Adrenal gland (tissue), 12 donors: ENCODE measurements around the gene CDKL2. TPM values are rescaled to one million over a fixed set of nuclear protein-coding genes. Genes with fewer than 3 reads are reported as not detected.

Experiments
- DNase-seq, 7 donors: peaks; one replicate each; pipeline ENCODE4 v3.0.0-alpha.2; 2019 to 2020
- H3K27ac ChIP-seq, 5 donors: fragments of 200-600 bp; sonication (generic) in 4 of 5; 1 replicate in 3 of 5; 2 replicates in 2 of 5; pipeline versions ENCODE4 v1.5.1 to v1.8.0; 2016 to 2020; ENCODE audit warnings: mild to moderate bottlenecking in 1 of 5
- H3K27me3 ChIP-seq: fragments of 200-600 bp; 2 replicates; pipeline ENCODE4 v1.8.0; 2021
- H3K36me3 ChIP-seq, 2 donors: fragments of 200-600 bp; replicated peaks in 1 of 2; 1 replicate in 1 of 2; 2 replicates in 1 of 2; pipeline versions ENCODE4 v1.5.1 to v1.8.0; 2018 to 2022
- H3K4me1 ChIP-seq, 2 donors: fragments of 200-600 bp; replicated peaks in 1 of 2; 1 replicate in 1 of 2; 2 replicates in 1 of 2; pipeline versions ENCODE4 v1.5.1 to v1.8.0; 2018 to 2021
- H3K4me3 ChIP-seq, 4 donors: fragments of 200-600 bp; sonication (generic) in 3 of 4; one replicate each; pipeline ENCODE4 v1.5.1; 2016 to 2018
- H3K9me3 ChIP-seq, 3 donors: fragments of 200-600 bp; sonication (generic) in 1 of 3; replicated peaks in 1 of 3; 1 replicate in 2 of 3; 2 replicates in 1 of 3; pipeline versions ENCODE4 v1.5.1 to v1.8.0; 2016 to 2021
- CTCF ChIP-seq, 6 experiments: fragments of 450-650 bp in 4 of 6; fragments of 200-600 bp in 2 of 6; sonication (generic) in 1 of 6; IDR thresholded peaks; 1 replicate in 5 of 6; 2 replicates in 1 of 6; pipeline versions ENCODE4 v1.5.1 to v1.8.0; 2016 to 2021; ENCODE audit warnings: antibody characterized with exemption in 6 of 6, mild to moderate bottlenecking in 2 of 6, moderate library complexity in 1 of 6
- POLR2A ChIP-seq, 2 donors: fragments of 450-650 bp; IDR thresholded peaks; one replicate each; pipeline ENCODE4 v1.6.1; 2017; ENCODE audit warnings: antibody characterized with exemption in 2 of 2, mild to moderate bottlenecking in 2 of 2, moderate library complexity in 1 of 2
- WGBS, 4 donors: extraction: QIAGEN DNeasy Blood & Tissue Kit in 2 of 4; methylation state at CpG; one replicate each; pipeline versions ENCODE4 v1.1.5 to v1.1.7; 2013 to 2017; 5-methylcytosine and 5-hydroxymethylcytosine counted together
- intact Hi-C, 2 donors: fragments of 100-400 bp; cut with DNase I; formaldehyde crosslinking; loops; one replicate each; pipeline versions ENCODE4 v1.14.1 to v1.15.0; 2022 to 2023
- polyA plus RNA-seq, 3 donors: library from polyadenylated mRNA; stranded (reverse); fragments of 200-250 nt in 2 of 3; fragments of 350-450 nt in 1 of 3; fragmentation: Illumina TruSeq in 1 of 3; extraction: RNeasy Lipid Tissue Mini Kit (QIAGEN cat#74804) in 1 of 3; gene quantifications; one replicate each; pipeline ENCODE4 v1.2.3, GENCODE V29; 2013 to 2014
- total RNA-seq, 9 donors: library from RNA; depleted of rRNA in 4 of 9; stranded (reverse); fragments of >200 nt in 4 of 9; fragments of 120-200 nt in 1 of 9; fragmentation: NEBNext Ultra II Directional in 1 of 9; extraction: Animal tissue kit (Norgen Biotek cat#: 25700) in 1 of 9; gene quantifications; one replicate each; pipeline versions ENCODE4 v1.1.0 to v1.2.4, GENCODE V29; 2013 to 2023
- donor health status: healthy with polysubstance abuse.
- donor health status: Bipolar disorder and iron deficiency.
- donor health status: DM: yes; HTN: yes; CAD: no.
- donor health status: DM: no; HTN: no; CAD: no.
- donor health status: DM: no; HTN: no; CAD: no.
- donor health status: DM: yes; HTN: yes; CAD: no.

Gene CDKL2
- total and polyA plus RNA-seq, 12 donors, result 0.13 to 1.8 (median 0.60) TPM

DNA sequence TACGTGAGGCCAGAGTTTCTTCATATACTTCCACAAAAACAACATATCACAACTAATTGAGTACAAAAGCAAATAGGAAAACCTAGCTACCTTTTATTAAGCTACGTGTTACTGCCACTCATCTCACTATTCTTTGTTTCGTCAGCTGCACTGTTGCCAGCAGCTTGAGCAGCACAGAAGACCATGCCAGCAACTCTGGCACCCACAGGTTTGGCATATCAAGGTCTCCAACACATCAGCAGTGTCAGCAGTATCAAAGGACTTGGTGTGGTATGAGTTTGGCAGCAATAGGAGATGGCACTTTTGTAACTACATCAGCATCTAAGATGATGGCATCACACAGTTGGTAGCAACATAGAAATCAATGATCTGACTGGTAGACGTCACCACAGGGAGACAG lies 30.7 kb downstream of the CDKL2 start:
- 91 to 94% (median 93%) methylated on average over 4 of the region's 4 CpGs for WGBS, 4 donors
- Histone ChIP-seq H3K36me3 (no peaks in the 10 kb centered on the region), H3K9me3 (no peaks in the 10 kb centered on the region), H3K27ac (no peak overlapping the region), H3K4me3 (no peak overlapping the region), H3K27me3 (no peaks in the 10 kb centered on the region), H3K4me1 (no peaks in the 10 kb centered on the region)
- intact Hi-C loops, result no loop called here
- TF ChIP-seq POLR2A (IDR thresholded peaks at IDR 0.05), result no peak
- TF ChIP-seq CTCF (IDR thresholded peaks at IDR 0.05), result no peak
- DNase-seq, result no peak

DNA sequence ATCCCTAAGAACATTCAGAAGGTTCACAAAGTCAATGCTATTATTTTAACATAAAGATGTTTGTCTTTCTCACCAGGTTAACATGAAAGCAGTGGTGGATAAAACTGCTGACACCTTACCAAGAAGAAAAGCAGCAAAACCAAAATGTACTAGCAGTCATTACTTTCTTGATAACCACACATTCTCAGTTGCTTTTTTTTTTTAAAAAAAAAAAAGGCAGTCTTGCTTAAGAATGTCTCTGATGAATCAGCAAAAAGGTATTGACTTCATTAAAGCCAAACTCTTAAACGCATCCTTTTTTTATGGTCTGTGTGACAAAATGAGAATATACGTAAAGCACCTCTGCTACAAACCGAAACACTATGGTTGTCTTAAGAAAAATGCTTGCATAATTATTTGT lies 31.9 kb downstream of the CDKL2 start:
- H3K4me3 ChIP-seq, result no peak overlapping the region
- DNase-seq, result no peak
- H3K36me3 ChIP-seq, result no peaks in the 10 kb centered on the region
- H3K27me3 ChIP-seq, result no peaks in the 10 kb centered on the region
- H3K27ac ChIP-seq, result no peak overlapping the region
- TF ChIP-seq CTCF (IDR thresholded peaks at IDR 0.05) (no peak), POLR2A (IDR thresholded peaks at IDR 0.05) (no peak)
- no peaks in the 10 kb centered on the region for H3K4me1 ChIP-seq
- intact Hi-C loops, result no loop called here
- no peaks in the 10 kb centered on the region for H3K9me3 ChIP-seq
- WGBS, 4 donors, result 68 to 77% (median 73%) methylated on average over 3 of the region's 3 CpGs

GRCh38 chr4:75596061-75596460 lies 34.3 kb downstream of the CDKL2 start:
- WGBS, 4 donors, result 73 to 88% (median 79%) methylated on average over 3 of the region's 3 CpGs
- Histone ChIP-seq H3K27me3 (no peaks in the 10 kb centered on the region), H3K36me3 (no peaks in the 10 kb centered on the region), H3K4me3 (no peak overlapping the region), H3K9me3 (no peaks in the 10 kb centered on the region), H3K27ac (no peak overlapping the region), H3K4me1 (no peaks in the 10 kb centered on the region)
- intact Hi-C loops, result no loop called here
- DNase-seq, result no peak
- no peak for TF ChIP-seq CTCF (IDR thresholded peaks at IDR 0.05)
- TF ChIP-seq POLR2A (IDR thresholded peaks at IDR 0.05), result no peak

GRCh38 chr4:75593393-75593792 lies 36.9 kb downstream of the CDKL2 start:
- Histone ChIP-seq H3K9me3 (no peaks in the 10 kb centered on the region), H3K27ac (no peak overlapping the region), H3K4me3 (no peak overlapping the region), H3K36me3 (no peaks in the 10 kb centered on the region), H3K4me1 (no peaks in the 10 kb centered on the region), H3K27me3 (no peaks in the 10 kb centered on the region)
- no peak for DNase-seq
- no peak for TF ChIP-seq POLR2A (IDR thresholded peaks at IDR 0.05)
- no peak for TF ChIP-seq CTCF (IDR thresholded peaks at IDR 0.05)
- 78 to 84% (median 81%) methylated on average over 1 of the region's 1 CpG for WGBS, 4 donors
- intact Hi-C loops, result no loop called here
